Measurements from ENCODE around the gene SMARCD3.

The SMARCD3 gene

GRCh38 chr7:151213826-151214225, 34.7 kb downstream of the SMARCD3 start:
- H3K27ac ChIP-seq (ENCODE audit: low read depth, low read length, poor library complexity, severe bottlenecking), result no peak overlapping the region
- peaks cover 70% of the 10 kb centered on the region for H3K36me3 ChIP-seq (ENCODE audit: insufficient read depth, low read length)
- H3K79me2 ChIP-seq (ENCODE audit: insufficient read depth, low read length), result no peaks in the 10 kb centered on the region
- H3K9me3 ChIP-seq (ENCODE audit: low read length), result no peaks in the 10 kb centered on the region
- no peaks in the 10 kb centered on the region for H3K9me2 ChIP-seq (ENCODE audit: low read depth, low read length)
- no peak overlapping the region for H3K9ac ChIP-seq (ENCODE audit: low read length)
- H2AFZ ChIP-seq (ENCODE audit: low read length), result no peak overlapping the region
- no peaks in the 10 kb centered on the region for H3F3A ChIP-seq (ENCODE audit: insufficient read depth, low read length)
- H3K4me2 ChIP-seq (ENCODE audit: low read length), result no peak overlapping the region
- no peaks in the 10 kb centered on the region for H3K4me1 ChIP-seq (ENCODE audit: insufficient read depth, low read length, severe bottlenecking)
- H3K4me3 ChIP-seq (ENCODE audit: low read depth, low read length, poor library complexity, severe bottlenecking), result no peak overlapping the region
- no peaks in the 10 kb centered on the region for H4K20me1 ChIP-seq (ENCODE audit: insufficient read depth, low read length)
- TF ChIP-seq, protein P1, sequence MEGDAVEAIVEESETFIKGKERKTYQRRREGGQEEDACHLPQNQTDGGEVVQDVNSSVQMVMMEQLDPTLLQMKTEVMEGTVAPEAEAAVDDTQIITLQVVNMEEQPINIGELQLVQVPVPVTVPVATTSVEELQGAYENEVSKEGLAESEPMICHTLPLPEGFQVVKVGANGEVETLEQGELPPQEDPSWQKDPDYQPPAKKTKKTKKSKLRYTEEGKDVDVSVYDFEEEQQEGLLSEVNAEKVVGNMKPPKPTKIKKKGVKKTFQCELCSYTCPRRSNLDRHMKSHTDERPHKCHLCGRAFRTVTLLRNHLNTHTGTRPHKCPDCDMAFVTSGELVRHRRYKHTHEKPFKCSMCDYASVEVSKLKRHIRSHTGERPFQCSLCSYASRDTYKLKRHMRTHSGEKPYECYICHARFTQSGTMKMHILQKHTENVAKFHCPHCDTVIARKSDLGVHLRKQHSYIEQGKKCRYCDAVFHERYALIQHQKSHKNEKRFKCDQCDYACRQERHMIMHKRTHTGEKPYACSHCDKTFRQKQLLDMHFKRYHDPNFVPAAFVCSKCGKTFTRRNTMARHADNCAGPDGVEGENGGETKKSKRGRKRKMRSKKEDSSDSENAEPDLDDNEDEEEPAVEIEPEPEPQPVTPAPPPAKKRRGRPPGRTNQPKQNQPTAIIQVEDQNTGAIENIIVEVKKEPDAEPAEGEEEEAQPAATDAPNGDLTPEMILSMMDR (IDR thresholded peaks at IDR 0.05; ENCODE audit: low read length), result no peak
- no peaks in the 10 kb centered on the region for H3K27me3 ChIP-seq (ENCODE audit: insufficient read depth, low read length)

DNA sequence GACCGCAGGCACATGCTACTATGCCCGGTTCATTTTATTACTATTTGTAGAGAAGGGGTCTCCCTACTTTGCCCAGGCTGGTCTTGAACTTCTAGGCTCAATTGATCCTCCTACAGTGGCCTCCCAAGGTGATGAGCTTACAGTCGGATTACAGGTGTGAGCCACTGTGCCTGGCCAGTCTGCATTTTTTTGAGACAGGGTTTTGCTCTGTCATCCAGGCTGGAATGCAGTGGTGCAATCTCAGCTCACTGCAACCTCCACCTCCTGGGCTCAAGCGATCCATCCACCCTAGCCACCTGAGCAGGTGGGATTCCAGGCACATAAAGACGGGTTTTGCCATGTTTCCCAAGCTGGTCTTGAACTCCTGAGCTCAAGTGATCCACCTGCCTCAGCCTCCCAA, 35.9 kb downstream of the SMARCD3 start:
- no peaks in the 10 kb centered on the region for H4K20me1 ChIP-seq (ENCODE audit: insufficient read depth, low read length)
- no peak overlapping the region for H3K4me3 ChIP-seq (ENCODE audit: low read depth, low read length, poor library complexity, severe bottlenecking)
- no peaks in the 10 kb centered on the region for H3F3A ChIP-seq (ENCODE audit: insufficient read depth, low read length)
- H3K9me2 ChIP-seq (ENCODE audit: low read depth, low read length), result no peaks in the 10 kb centered on the region
- TF ChIP-seq, protein P1 (IDR thresholded peaks at IDR 0.05; ENCODE audit: low read length), result no peak
- TF ChIP-seq EZH2 (IDR thresholded peaks at IDR 0.05; ENCODE audit: borderline replicate concordance, low read length), result no peak
- H3K27me3 ChIP-seq (ENCODE audit: insufficient read depth, low read length), result no peaks in the 10 kb centered on the region
- H3K36me3 ChIP-seq (ENCODE audit: insufficient read depth, low read length), result peaks cover 58% of the 10 kb centered on the region
- no peaks in the 10 kb centered on the region for H3K79me2 ChIP-seq (ENCODE audit: insufficient read depth, low read length)
- H3K27ac ChIP-seq (ENCODE audit: low read depth, low read length, poor library complexity, severe bottlenecking), result no peak overlapping the region
- no peaks in the 10 kb centered on the region for H3K9me3 ChIP-seq (ENCODE audit: low read length)
- H3K4me1 ChIP-seq (ENCODE audit: insufficient read depth, low read length, severe bottlenecking), result no peaks in the 10 kb centered on the region
- H3K9ac ChIP-seq (ENCODE audit: low read length), result no peak overlapping the region
- no peak overlapping the region for H2AFZ ChIP-seq (ENCODE audit: low read length)
- H3K4me2 ChIP-seq (ENCODE audit: low read length), result no peak overlapping the region

DNA sequence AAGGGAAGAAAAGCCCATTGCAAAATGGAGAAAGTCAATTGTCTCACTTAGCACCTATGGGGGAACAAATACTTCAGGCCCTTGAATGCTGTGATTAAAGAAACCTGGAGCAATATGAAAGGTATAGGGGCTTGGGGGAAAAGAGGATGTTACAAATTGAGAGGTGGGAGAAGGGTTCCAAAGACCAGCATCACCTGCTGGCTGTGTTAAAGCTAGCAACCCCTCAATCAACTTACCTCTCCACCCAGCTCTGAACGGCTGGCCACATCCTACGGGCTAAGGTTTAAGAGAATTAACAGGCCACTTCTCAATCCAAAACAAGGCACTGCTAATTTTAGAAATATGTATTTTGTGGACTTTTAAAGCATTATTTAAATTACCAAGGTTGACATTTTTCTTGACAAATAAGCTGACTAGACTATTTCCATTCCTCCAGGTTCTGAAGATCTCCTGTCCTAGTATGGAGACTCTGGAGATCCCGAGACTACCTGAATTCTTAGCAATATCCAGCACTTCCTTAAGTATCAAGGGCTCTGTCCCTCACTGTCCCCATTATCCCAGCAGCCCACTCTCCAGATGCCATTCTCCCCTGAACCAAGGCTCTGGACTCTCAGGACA, 37.2 kb downstream of the SMARCD3 start:
- no peak overlapping the region for H3K27ac ChIP-seq (ENCODE audit: low read depth, low read length, poor library complexity, severe bottlenecking)
- H3K9me2 ChIP-seq (ENCODE audit: low read depth, low read length), result no peaks in the 10 kb centered on the region
- H2AFZ ChIP-seq (ENCODE audit: low read length), result no peak overlapping the region
- no peaks in the 10 kb centered on the region for H3F3A ChIP-seq (ENCODE audit: insufficient read depth, low read length)
- no peaks in the 10 kb centered on the region for H4K20me1 ChIP-seq (ENCODE audit: insufficient read depth, low read length)
- no peak overlapping the region for H3K4me3 ChIP-seq (ENCODE audit: low read depth, low read length, poor library complexity, severe bottlenecking)
- no peaks in the 10 kb centered on the region for H3K4me1 ChIP-seq (ENCODE audit: insufficient read depth, low read length, severe bottlenecking)
- H3K4me2 ChIP-seq (ENCODE audit: low read length), result no peak overlapping the region
- no peak for TF ChIP-seq EZH2 (IDR thresholded peaks at IDR 0.05; ENCODE audit: borderline replicate concordance, low read length)
- TF ChIP-seq, protein P1 (IDR thresholded peaks at IDR 0.05; ENCODE audit: low read length), result no peak
- H3K79me2 ChIP-seq (ENCODE audit: insufficient read depth, low read length), result no peaks in the 10 kb centered on the region
- H3K36me3 ChIP-seq (ENCODE audit: insufficient read depth, low read length), result peaks cover 44% of the 10 kb centered on the region
- H3K27me3 ChIP-seq (ENCODE audit: insufficient read depth, low read length), result no peaks in the 10 kb centered on the region
- H3K9ac ChIP-seq (ENCODE audit: low read length), result no peak overlapping the region
- no peaks in the 10 kb centered on the region for H3K9me3 ChIP-seq (ENCODE audit: low read length)
